ENCODE data around the gene LPAR1.
A peak's percentile ranks its signal among the peaks of the same experiment; 100 is the strongest.

LPAR1 gene

GRCh38 chr9:111036946-111037345, 1.3 kb downstream of the LPAR1 start:
- no peak for DNase-seq

GRCh38 chr9:111036429-111036789, 1.9 kb downstream of the LPAR1 start:
- peak in 1 of 2 donors; percentile 13 for DNase-seq

- DNase-seq, result no peak
Observed at GRCh38 chr9:111035543-111036428, 2.5 kb downstream of the LPAR1 start.

- DNase-seq, result no peak
Observed at GRCh38 chr9:111034898-111035539, 3.3 kb downstream of the LPAR1 start.

GRCh38 chr9:111034170-111034897, 3.9 kb downstream of the LPAR1 start:
- DNase-seq, result no peak

GRCh38 chr9:111030492-111030891, 7.8 kb downstream of the LPAR1 start:
- no peak for DNase-seq

GRCh38 chr9:111029260-111029659, 9.0 kb downstream of the LPAR1 start:
- DNase-seq, result no peak

GRCh38 chr9:111027798-111028197, 10.5 kb downstream of the LPAR1 start:
- no peak for DNase-seq

- DNase-seq, result no peak
Observed at GRCh38 chr9:111023128-111023527, 15.1 kb downstream of the LPAR1 start.

- DNase-seq, result no peak
Observed at GRCh38 chr9:111020594-111020993, 17.7 kb downstream of the LPAR1 start.

- no peak for DNase-seq
Observed at GRCh38 chr9:111016426-111017045, 21.7 kb downstream of the LPAR1 start.

GRCh38 chr9:111016016-111016415, 22.3 kb downstream of the LPAR1 start:
- no peak for DNase-seq

- no peak for DNase-seq
Observed at GRCh38 chr9:111013707-111014106, 24.6 kb downstream of the LPAR1 start.

GRCh38 chr9:111013250-111013649, 25.0 kb downstream of the LPAR1 start:
- no peak for DNase-seq

- no peak for DNase-seq
Observed at GRCh38 chr9:111008158-111009075, 29.9 kb downstream of the LPAR1 start.

- DNase-seq, result no peak
Observed at GRCh38 chr9:111005746-111006470, 32.4 kb downstream of the LPAR1 start.

- no peak for DNase-seq
Observed at GRCh38 chr9:111004936-111005335, 33.3 kb downstream of the LPAR1 start.

GRCh38 chr9:111003182-111003581, 35.1 kb downstream of the LPAR1 start:
- no peak for DNase-seq

- no peak for DNase-seq
Observed at GRCh38 chr9:111001526-111001925, 36.7 kb downstream of the LPAR1 start.

GRCh38 chr9:111000202-111000601, 38.1 kb downstream of the LPAR1 start:
- no peak for DNase-seq

- DNase-seq, result no peak
Observed at GRCh38 chr9:110999379-110999778, 38.9 kb downstream of the LPAR1 start.

Data from CD4-positive, alpha-beta T cell treated with Interferon alpha-2 for 1 hour (primary cell).